NCI-H345 treated with DMSO at 0.1 percent for 48 hours (cell line): ENCODE results near the gene MX2.

ENCODE experiments used
- DNase-seq: peaks from one replicate; lab custom pipeline; 2025; ENCODE audit not compliant: unreplicated experiment; lab: John Stamatoyannopoulos, UW

MX2 gene

GRCh38 chr21:41432562-41433460 is 71.0 kb downstream of the MX2 start:
- DNase-seq, result no peak

GRCh38 chr21:41433566-41433965 is 71.7 kb downstream of the MX2 start:
- DNase-seq, result no peak

GRCh38 chr21:41435706-41436105 is 73.9 kb downstream of the MX2 start:
- DNase-seq, result no peak

- no peak for DNase-seq
These were observed 75.9 kb downstream of the MX2 start for GRCh38 chr21:41437729-41438128.

GRCh38 chr21:41438425-41439113 is 76.7 kb downstream of the MX2 start:
- DNase-seq, result no peak

DNA sequence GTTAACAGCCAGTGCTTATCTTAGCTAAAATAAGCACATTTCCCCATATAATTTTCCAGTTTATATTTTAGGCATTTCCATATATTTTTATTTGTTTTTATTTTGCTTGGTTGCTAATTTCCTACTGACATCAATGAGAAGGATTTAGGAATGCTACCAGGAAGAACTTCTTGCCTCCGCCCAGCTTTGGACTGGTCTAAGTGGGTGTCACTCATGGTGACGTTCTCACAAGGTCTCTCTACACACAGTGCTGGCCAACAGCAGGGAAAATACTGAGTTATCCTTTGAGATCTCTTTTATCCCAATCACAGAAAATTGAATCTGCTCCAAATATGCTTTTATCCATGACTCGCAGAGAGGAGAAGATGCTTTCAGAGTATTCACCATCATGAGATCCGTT is 77.4 kb downstream of the MX2 start:
- no peak for DNase-seq

DNA sequence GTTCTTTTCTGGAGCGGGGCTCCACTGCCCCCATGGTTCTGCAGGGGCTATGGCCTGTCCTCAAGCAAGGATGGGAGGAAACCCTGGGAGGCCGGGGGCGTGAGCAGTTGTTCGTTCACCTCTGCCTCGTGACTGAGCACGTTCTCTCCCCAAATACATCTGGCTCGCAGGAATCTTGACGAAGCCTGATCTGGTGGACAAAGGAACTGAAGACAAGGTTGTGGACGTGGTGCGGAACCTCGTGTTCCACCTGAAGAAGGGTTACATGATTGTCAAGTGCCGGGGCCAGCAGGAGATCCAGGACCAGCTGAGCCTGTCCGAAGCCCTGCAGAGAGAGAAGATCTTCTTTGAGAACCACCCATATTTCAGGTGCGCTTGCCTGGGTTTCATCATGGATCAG is 79.7 kb downstream of the MX2 start:
- no peak for DNase-seq

- no peak for DNase-seq
These were observed 80.8 kb downstream of the MX2 start for GRCh38 chr21:41442481-41443186.

GRCh38 chr21:41443562-41443961 is 81.7 kb downstream of the MX2 start:
- DNase-seq, result no peak

GRCh38 chr21:41444703-41445464 is 83.1 kb downstream of the MX2 start:
- DNase-seq, result no peak

DNA sequence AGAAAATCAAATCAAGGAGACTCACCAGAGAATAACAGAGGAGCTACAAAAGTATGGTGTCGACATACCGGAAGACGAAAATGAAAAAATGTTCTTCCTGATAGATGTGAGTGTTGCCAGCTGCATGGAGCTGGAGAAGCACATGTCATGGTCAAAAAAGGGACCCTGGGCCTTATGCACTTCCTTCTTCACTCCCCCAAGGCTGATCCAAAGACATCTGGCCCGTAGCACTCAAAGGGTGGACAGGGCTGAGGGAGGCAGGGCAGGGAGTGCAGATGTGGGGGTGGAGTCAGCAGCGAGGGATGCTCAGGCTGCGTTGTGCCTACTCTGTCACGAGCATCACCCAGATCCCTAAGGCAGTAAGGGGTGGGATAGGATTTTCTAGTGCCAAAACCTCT is 83.6 kb downstream of the MX2 start:
- DNase-seq, result no peak

DNA sequence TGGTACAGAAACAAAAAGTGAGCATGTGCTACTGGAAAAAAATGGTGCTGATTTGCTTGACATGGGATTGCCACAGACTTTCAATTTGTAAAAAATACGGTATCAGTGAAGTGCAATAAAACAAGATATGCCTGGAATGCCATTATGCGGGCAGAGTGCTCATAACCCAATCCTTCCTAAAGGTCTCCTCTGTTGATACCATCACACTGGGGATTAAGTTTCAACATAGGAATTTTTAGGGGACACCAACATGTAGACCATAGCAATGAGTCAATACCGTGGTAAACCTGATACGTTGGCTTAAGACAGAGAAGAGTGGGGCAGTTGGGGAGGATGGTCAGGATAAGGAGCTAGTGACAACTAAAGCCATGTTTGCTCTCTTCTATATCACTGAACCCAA is 84.8 kb downstream of the MX2 start:
- DNase-seq, result no peak

GRCh38 chr21:41447356-41447755 is 85.5 kb downstream of the MX2 start:
- DNase-seq, result no peak

- no peak for DNase-seq
These were observed 87.8 kb downstream of the MX2 start for GRCh38 chr21:41449613-41450012.

- no peak for DNase-seq
These were observed 90.2 kb downstream of the MX2 start for GRCh38 chr21:41451753-41452676.

GRCh38 chr21:41453198-41453597 is 91.4 kb downstream of the MX2 start:
- no peak for DNase-seq

GRCh38 chr21:41453761-41454160 is 91.9 kb downstream of the MX2 start:
- no peak for DNase-seq

DNA sequence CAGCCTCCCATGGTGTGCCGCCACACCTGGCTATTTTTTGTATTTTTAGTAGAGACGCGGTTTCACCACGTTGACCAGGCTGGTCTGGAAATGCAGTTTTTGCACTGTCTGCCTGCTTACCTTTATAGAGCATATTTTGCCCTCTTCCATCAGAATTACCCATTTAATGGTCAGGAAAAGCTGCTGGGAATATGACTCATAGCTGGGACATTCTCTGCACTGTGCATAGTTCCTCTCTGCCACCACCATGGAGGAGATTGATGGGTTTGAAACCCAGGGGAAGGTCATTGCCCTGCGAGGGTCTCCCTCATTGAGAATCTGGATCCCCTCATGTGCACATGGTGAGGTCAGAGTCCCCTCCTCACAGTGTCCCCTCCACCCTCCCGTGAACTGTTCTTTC is 96.3 kb downstream of the MX2 start:
- DNase-seq, result no peak

DNA sequence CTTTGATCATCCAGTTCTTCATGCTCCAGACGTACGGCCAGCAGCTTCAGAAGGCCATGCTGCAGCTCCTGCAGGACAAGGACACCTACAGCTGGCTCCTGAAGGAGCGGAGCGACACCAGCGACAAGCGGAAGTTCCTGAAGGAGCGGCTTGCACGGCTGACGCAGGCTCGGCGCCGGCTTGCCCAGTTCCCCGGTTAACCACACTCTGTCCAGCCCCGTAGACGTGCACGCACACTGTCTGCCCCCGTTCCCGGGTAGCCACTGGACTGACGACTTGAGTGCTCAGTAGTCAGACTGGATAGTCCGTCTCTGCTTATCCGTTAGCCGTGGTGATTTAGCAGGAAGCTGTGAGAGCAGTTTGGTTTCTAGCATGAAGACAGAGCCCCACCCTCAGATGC is 96.7 kb downstream of the MX2 start:
- DNase-seq, result no peak
